Neural cell (in vitro differentiated cells): ENCODE results near the gene SDK1. TPM values are rescaled to one million over a fixed set of nuclear protein-coding genes. Genes with fewer than 3 reads are reported as not detected.
A peak's percentile ranks its signal among the peaks of the same experiment; 100 is the strongest.

Experiments used
- H2AFZ ChIP-seq: fragments of 200-600, 300-800 bp; sonication (generic), shearing (Covaris generic); 2 replicates; pipeline ENCODE4 v1.6.0; 2014; ENCODE audit warnings: low read depth, mild to moderate bottlenecking, antibody characterized with exemption, low read length, moderate library complexity
- H3F3A ChIP-seq: fragments of 200-600 bp; shearing (Covaris generic); 2 replicates; pipeline ENCODE4 v1.6.1; 2016; ENCODE audit warnings: mild to moderate bottlenecking, moderate library complexity, mixed read lengths, antibody characterized with exemption, low read length; ENCODE audit not compliant: insufficient read depth, poor library complexity, severe bottlenecking
- H3K27ac ChIP-seq: fragments of 200-600, 300-800 bp; sonication (generic), shearing (Covaris generic); 2 replicates; pipeline ENCODE4 v1.5.1; 2014; ENCODE audit warnings: mild to moderate bottlenecking, low read length, moderate library complexity
- H3K27me3 ChIP-seq: fragments of 300-800, 200-600 bp; sonication (generic), shearing (Covaris generic); 2 replicates; pipeline ENCODE4 v1.6.0; 2014; ENCODE audit warnings: mild to moderate bottlenecking, low read depth, low read length, moderate library complexity; ENCODE audit not compliant: insufficient read depth
- H3K36me3 ChIP-seq: fragments of 300-800, 200-600 bp; sonication (generic), shearing (Covaris generic); 2 replicates; pipeline ENCODE4 v1.5.1; 2014; ENCODE audit warnings: mild to moderate bottlenecking, antibody characterized with exemption, low read length, moderate library complexity; ENCODE audit not compliant: insufficient read depth
- H3K4me2 ChIP-seq: fragments of 300-800, 200-600 bp; sonication (generic), shearing (Covaris generic); 2 replicates; pipeline ENCODE4 v1.6.0; 2014; ENCODE audit warnings: mild to moderate bottlenecking, low read length
- H3K4me3 ChIP-seq: fragments of 300-800, 200-600 bp; sonication (generic), shearing (Covaris generic); 2 replicates; pipeline ENCODE4 v1.5.1; 2014; ENCODE audit warnings: mild to moderate bottlenecking, low read length, moderate library complexity
- H3K79me2 ChIP-seq: fragments of 200-600 bp; shearing (Covaris generic); replicated peaks from 2 replicates; pipeline ENCODE4 v1.6.0; 2014; ENCODE audit warnings: mild to moderate bottlenecking, low read length, moderate library complexity; ENCODE audit not compliant: insufficient read depth
- H3K9ac ChIP-seq: fragments of 300-800, 200-600 bp; sonication (generic), shearing (Covaris generic); 2 replicates; pipeline ENCODE4 v1.6.1; 2016; ENCODE audit warnings: mild to moderate bottlenecking, low read length, mixed read lengths
- H3K9me2 ChIP-seq: fragments of 200-600 bp; shearing (Covaris generic); 2 replicates; pipeline ENCODE4 v1.6.1; 2016; ENCODE audit warnings: mild to moderate bottlenecking, low read length, mixed read lengths; ENCODE audit not compliant: insufficient read depth
- H3K9me3 ChIP-seq: fragments of 200-600, 300-800 bp; sonication (generic), shearing (Covaris generic); 2 replicates; pipeline ENCODE4 v1.6.1; 2016; ENCODE audit warnings: mild to moderate bottlenecking, mixed run types, low read length, moderate library complexity, mixed read lengths
- H4K20me1 ChIP-seq: fragments of 200-600 bp; shearing (Covaris generic); 2 replicates; pipeline ENCODE4 v1.6.1; 2016; ENCODE audit warnings: mild to moderate bottlenecking, mixed run types; ENCODE audit not compliant: insufficient read depth
- CTCF ChIP-seq: fragments of 450-650 bp; IDR thresholded peaks from 2 replicates; pipeline ENCODE4 v1.5.1; 2014; ENCODE audit warnings: antibody characterized with exemption, mild to moderate bottlenecking, moderate library complexity; ENCODE audit not compliant: poor library complexity, severe bottlenecking
- EP300 ChIP-seq: fragments of 450-650 bp; conservative IDR thresholded peaks from 2 replicates; pipeline ENCODE4 v1.6.1; 2014; ENCODE audit warnings: antibody characterized with exemption, mild to moderate bottlenecking, moderate library complexity; ENCODE audit not compliant: poor library complexity, severe bottlenecking
- EZH2 ChIP-seq: fragments of 200-600, 300-800 bp; shearing (Covaris generic), sonication (generic); IDR thresholded peaks from 2 replicates; pipeline ENCODE4 v1.6.1; 2014; ENCODE audit warnings: antibody characterized with exemption, low read length, borderline replicate concordance, mild to moderate bottlenecking; ENCODE audit not compliant: insufficient read depth, poor library complexity, severe bottlenecking
- MXI1 ChIP-seq: fragments of 450-650 bp; conservative IDR thresholded peaks from 2 replicates; pipeline ENCODE4 v1.6.1; 2014; ENCODE audit warnings: antibody characterized with exemption, mild to moderate bottlenecking; ENCODE audit not compliant: poor library complexity, severe bottlenecking
- POLR2AphosphoS5 ChIP-seq: IDR thresholded peaks from 2 replicates; pipeline ENCODE4 v1.6.1; 2012
- RAD21 ChIP-seq: fragments of 450-650 bp; conservative IDR thresholded peaks from 2 replicates; pipeline ENCODE4 v1.6.1; 2014; ENCODE audit warnings: antibody characterized with exemption, mild to moderate bottlenecking, moderate library complexity
- REST ChIP-seq: IDR thresholded peaks from 2 replicates; pipeline ENCODE4 v1.6.1; 2012; ENCODE audit warnings: borderline replicate concordance
- SMC3 ChIP-seq: fragments of 450-650 bp; conservative IDR thresholded peaks from 2 replicates; pipeline ENCODE4 v1.6.1; 2014; ENCODE audit warnings: antibody characterized with exemption, mild to moderate bottlenecking, moderate library complexity; ENCODE audit not compliant: poor library complexity
- TAF1 ChIP-seq: IDR thresholded peaks from 2 replicates; pipeline ENCODE4 v1.6.1; 2012; ENCODE audit warnings: low read depth
- polyA plus RNA-seq: library from polyadenylated mRNA; depleted of rRNA; stranded (reverse); fragments of >200 nt; gene quantifications from 2 replicates; pipeline ENCODE4 v1.2.3, GENCODE V29; 2014

The SDK1 gene
- polyA plus RNA-seq, 1 donor from 2014 or later = 2.7 TPM

GRCh38 chr7:4133491-4134044, 832.5 kb downstream of the SDK1 start:
- Histone ChIP-seq H3K36me3 (no peaks in the 10 kb centered on the region), H3K79me2 (no peaks in the 10 kb centered on the region), H3K9ac (no peak overlapping the region), H3F3A (peaks cover 3% of the 10 kb centered on the region), H4K20me1 (no peaks in the 10 kb centered on the region), H3K4me3 (no peak overlapping the region), H2AFZ (no peak overlapping the region), H3K27me3 (no peaks in the 10 kb centered on the region), H3K9me2 (no peaks in the 10 kb centered on the region), H3K27ac (no peak overlapping the region), H3K9me3 (no peaks in the 10 kb centered on the region), H3K4me2 (no peak overlapping the region)
- TF ChIP-seq TAF1 = no peak
- no peak for TF ChIP-seq POLR2AphosphoS5
- TF ChIP-seq EP300 = no peak

DNA sequence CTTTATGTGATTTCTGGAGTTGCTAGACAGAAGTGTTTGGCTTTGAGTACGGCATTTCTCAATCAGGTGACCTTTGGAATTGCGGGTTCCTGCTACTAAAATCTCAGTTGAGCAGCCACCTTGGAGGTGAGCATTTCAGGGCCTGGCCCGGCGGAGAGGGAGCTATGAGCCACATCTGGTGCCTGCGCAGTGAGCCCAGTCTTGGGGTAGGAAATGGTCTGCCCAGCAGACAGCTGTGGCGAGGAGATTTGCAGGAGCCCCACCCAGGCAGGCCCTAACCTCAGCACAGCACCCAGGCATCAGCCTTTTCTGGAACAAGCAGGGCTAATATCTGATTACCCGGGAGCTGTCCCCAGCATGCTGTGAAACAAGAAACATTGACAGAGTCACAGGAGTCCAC, 833.2 kb downstream of the SDK1 start:
- Histone ChIP-seq H2AFZ (no peak overlapping the region), H3K9ac (no peak overlapping the region), H3K9me3 (no peaks in the 10 kb centered on the region), H3K79me2 (no peaks in the 10 kb centered on the region), H3F3A (peaks cover 3% of the 10 kb centered on the region), H3K4me2 (no peak overlapping the region), H3K36me3 (no peaks in the 10 kb centered on the region), H3K9me2 (no peaks in the 10 kb centered on the region), H4K20me1 (no peaks in the 10 kb centered on the region), H3K27me3 (no peaks in the 10 kb centered on the region), H3K27ac (peak overlapping the region; percentile 67), H3K4me3 (no peak overlapping the region)
- TF ChIP-seq EP300 (no peak), MXI1 (no peak), CTCF (no peak), TAF1 (no peak), POLR2AphosphoS5 (no peak), SMC3 (no peak), EZH2 (no peak), REST (no peak), RAD21 (no peak)

- Histone ChIP-seq H3K27ac (peak overlapping the region; percentile 67), H3F3A (peaks cover 3% of the 10 kb centered on the region), H3K27me3 (no peaks in the 10 kb centered on the region), H3K9ac (no peak overlapping the region), H4K20me1 (no peaks in the 10 kb centered on the region), H3K79me2 (no peaks in the 10 kb centered on the region), H2AFZ (no peak overlapping the region), H3K4me2 (no peak overlapping the region), H3K9me2 (no peaks in the 10 kb centered on the region), H3K9me3 (no peaks in the 10 kb centered on the region), H3K36me3 (no peaks in the 10 kb centered on the region), H3K4me3 (no peak overlapping the region)
- TF ChIP-seq MXI1 (no peak), CTCF (no peak), EP300 (no peak), TAF1 (no peak)
Measured at GRCh38 chr7:4134631-4135030, 833.6 kb downstream of the SDK1 start.
